Head of caudate nucleus (tissue), 42 donors: Measurements from ENCODE around the gene TBC1D1.

Source experiments
- DNase-seq, 42 donors: peaks; one replicate each; pipeline versions ENCODE4 v3.0.0 to v3.0.0-alpha.2; 2020 to 2021; ENCODE audit warnings: mixed read lengths in 7 of 42
- intact Hi-C: fragments of 100-400 bp; cut with DNase I; formaldehyde crosslinking; loops from one replicate; pipeline ENCODE4 v1.15.0; 2022

Gene TBC1D1

GRCh38 chr4:37890801-37891259 lies at the start of gene TBC1D1:
TBC1D1 (plus strand) TSS chr4:37891084; CDS start chr4:37902096, 11,012 bp downstream.
- intact Hi-C loops, result no loop called here

GRCh38 chr4:37844204-37844603 lies 46.7 kb upstream of the TBC1D1 start:
- intact Hi-C loops, result no loop called here
- no peak for DNase-seq

More at GRCh38 chr4:37890801-37891259, at the start of gene TBC1D1:
- DNase-seq, result peak in 39 of 42 donors; percentile 5 to 77 (median 53)

- intact Hi-C loops, result no loop called here
- DNase-seq, result no peak
Observed at GRCh38 chr4:37845201-37845600, 45.7 kb upstream of the TBC1D1 start.

GRCh38 chr4:37847311-37847884 lies 43.5 kb upstream of the TBC1D1 start:
- DNase-seq, result peak in 1 of 42 donors; percentile 11
- intact Hi-C loops, result no loop called here

- intact Hi-C loops, result no loop called here
- no peak for DNase-seq
Observed at GRCh38 chr4:37852376-37852775, 38.5 kb upstream of the TBC1D1 start.

- no peak for DNase-seq
- intact Hi-C loops, result no loop called here
Observed at GRCh38 chr4:37858112-37858511, 32.8 kb upstream of the TBC1D1 start.

GRCh38 chr4:37858872-37859271 lies 32.0 kb upstream of the TBC1D1 start:
- DNase-seq, result no peak
- intact Hi-C loops, result no loop called here

- no peak for DNase-seq
- intact Hi-C loops, result no loop called here
Observed at GRCh38 chr4:37860266-37860665, 30.6 kb upstream of the TBC1D1 start.

- intact Hi-C loops, result no loop called here
- DNase-seq, result no peak
Observed at GRCh38 chr4:37862961-37863360, 27.9 kb upstream of the TBC1D1 start.

- intact Hi-C loops, result no loop called here
- DNase-seq, result peak in 13 of 42 donors; percentile 6 to 44 (median 19)
Observed at GRCh38 chr4:37864786-37865185, 26.1 kb upstream of the TBC1D1 start.

GRCh38 chr4:37865450-37865849 lies 25.4 kb upstream of the TBC1D1 start:
- intact Hi-C loops, result no loop called here
- DNase-seq, result no peak

- intact Hi-C loops, result no loop called here
- no peak for DNase-seq
Observed at GRCh38 chr4:37867102-37867501, 23.8 kb upstream of the TBC1D1 start.

GRCh38 chr4:37868238-37868637 lies 22.6 kb upstream of the TBC1D1 start:
- DNase-seq, result no peak
- intact Hi-C loops, result no loop called here

GRCh38 chr4:37872310-37872988 lies 18.4 kb upstream of the TBC1D1 start:
- intact Hi-C loops, result no loop called here
- DNase-seq, result no peak

- DNase-seq, result no peak
- intact Hi-C loops, result no loop called here
Observed at GRCh38 chr4:37873386-37873785, 17.5 kb upstream of the TBC1D1 start.

- intact Hi-C loops, result no loop called here
- no peak for DNase-seq
Observed at GRCh38 chr4:37876156-37876555, 14.7 kb upstream of the TBC1D1 start.

- no peak for DNase-seq
- intact Hi-C loops, result no loop called here
Observed at GRCh38 chr4:37879365-37879764, 11.5 kb upstream of the TBC1D1 start.

GRCh38 chr4:37881811-37882210 lies 9.1 kb upstream of the TBC1D1 start:
- no peak for DNase-seq
- intact Hi-C loops, result no loop called here

GRCh38 chr4:37882665-37883296 lies 8.1 kb upstream of the TBC1D1 start:
- intact Hi-C loops, result no loop called here
- no peak for DNase-seq

GRCh38 chr4:37884855-37885487 lies 5.9 kb upstream of the TBC1D1 start:
- intact Hi-C loops, result no loop called here
- DNase-seq, result no peak
